SK-N-SH (cell line): ENCODE results near the gene OGA. TPM values are rescaled to one million over a fixed set of nuclear protein-coding genes. Genes with fewer than 3 reads are reported as not detected.

Experiments used
- CTCF ChIA-PET: fragments of 300-600, 350-600 bp; formaldehyde crosslinking; extraction: SDS; loops from one replicate; lab custom pipeline; 2021; lab: Yijun Ruan, JAX
- POLR2A ChIA-PET: fragments of 350-600 bp; sonication (Branson Sonifier 250); formaldehyde crosslinking; extraction: SDS; loops from one replicate; lab custom pipeline; 2020; ENCODE audit warnings: antibody characterized with exemption, inconsistent platforms; lab: Yijun Ruan, JAX
- DNase-seq: peaks from one replicate; pipeline ENCODE4 v3.0.0; 2012
- H2AFZ ChIP-seq: fragments of 200-600 bp; sonication (generic); 2 replicates; pipeline ENCODE4 v1.8.1; 2016; ENCODE audit warnings: antibody characterized with exemption, mild to moderate bottlenecking, low read depth
- H3F3A ChIP-seq: fragments of 200-600 bp; sonication (generic); replicated peaks from 2 replicates; pipeline ENCODE3; 2016; ENCODE audit warnings: antibody characterized with exemption, mild to moderate bottlenecking; ENCODE audit not compliant: insufficient read depth
- H3K27ac ChIP-seq, 2 experiments: fragments of 200-500 bp in 1 of 2; fragments of 200-600 bp in 1 of 2; sonication (Bioruptor generic) in 1 of 2; sonication (generic), shearing (Covaris generic) in 1 of 2; 2 replicates each; pipeline versions ENCODE4 v1.5.1 to v1.6.1; 2014 to 2016; ENCODE audit warnings: low read depth in 2 of 2, inconsistent platforms in 1 of 2, low read length in 1 of 2, mild to moderate bottlenecking in 1 of 2, mixed read lengths in 1 of 2
- H3K27me3 ChIP-seq: fragments of 200-600 bp; sonication (generic), shearing (Covaris generic); 2 replicates; pipeline ENCODE4 v1.6.1; 2016; ENCODE audit warnings: mixed run types; ENCODE audit not compliant: insufficient read depth
- H3K36me3 ChIP-seq, 2 experiments: fragments of 200-500 bp in 1 of 2; fragments of 200-600 bp in 1 of 2; sonication (Bioruptor generic) in 1 of 2; sonication (generic) in 1 of 2; replicated peaks in 1 of 2; 2 replicates each; pipeline versions ENCODE3 to v1.5.1; 2014 to 2016; ENCODE audit warnings: low read length in 1 of 2, mild to moderate bottlenecking in 1 of 2; ENCODE audit not compliant: insufficient read depth in 2 of 2, control insufficient read depth in 1 of 2
- H3K4me1 ChIP-seq, 2 experiments: fragments of 200-500 bp in 1 of 2; fragments of 200-600 bp in 1 of 2; sonication (Bioruptor generic) in 1 of 2; sonication (generic), shearing (Covaris generic) in 1 of 2; 2 replicates each; pipeline versions ENCODE4 v1.5.1 to v1.6.1; 2014 to 2016; ENCODE audit warnings: low read depth in 1 of 2, low read length in 1 of 2, mixed run types in 1 of 2; ENCODE audit not compliant: insufficient read depth in 2 of 2, control insufficient read depth in 1 of 2
- H3K4me2 ChIP-seq: fragments of 200-600 bp; sonication (generic), shearing (Covaris generic); 2 replicates; pipeline ENCODE4 v1.6.1; 2017; ENCODE audit warnings: mixed run types
- H3K4me3 ChIP-seq, 2 experiments: fragments of 200-500 bp in 1 of 2; fragments of 200-600 bp in 1 of 2; sonication (Bioruptor generic) in 1 of 2; sonication (generic), shearing (Covaris generic) in 1 of 2; 2 replicates each; pipeline versions ENCODE4 v1.5.1 to v1.8.1; 2014 to 2016; ENCODE audit warnings: low read depth in 2 of 2, inconsistent platforms in 1 of 2, low read length in 1 of 2, mild to moderate bottlenecking in 1 of 2, mixed read lengths in 1 of 2, moderate library complexity in 1 of 2
- H3K79me2 ChIP-seq: fragments of 200-600 bp; sonication (generic); 2 replicates; pipeline ENCODE4 v1.8.1; 2017; ENCODE audit warnings: mild to moderate bottlenecking; ENCODE audit not compliant: insufficient read depth
- H3K9ac ChIP-seq: fragments of 200-600 bp; sonication (generic); 2 replicates; pipeline ENCODE4 v1.6.1; 2017; ENCODE audit warnings: mixed run types
- H3K9me2 ChIP-seq: fragments of 200-600 bp; sonication (generic); 2 replicates; pipeline ENCODE4 v1.6.1; 2017; ENCODE audit warnings: mixed run types
- H3K9me3 ChIP-seq: fragments of 200-600 bp; sonication (generic); 2 replicates; pipeline ENCODE4 v1.6.1; 2017; ENCODE audit warnings: mixed run types, mild to moderate bottlenecking, moderate library complexity
- H4K20me1 ChIP-seq: fragments of 200-600 bp; sonication (generic); 2 replicates; pipeline ENCODE4 v1.6.1; 2017; ENCODE audit warnings: mild to moderate bottlenecking, mixed run types; ENCODE audit not compliant: insufficient read depth
- CHD2 ChIP-seq: fragments of 150-350 bp; IDR thresholded peaks from 2 replicates; pipeline ENCODE4 v1.6.1; 2018; ENCODE audit warnings: low read length; ENCODE audit not compliant: partially characterized antibody
- EZH2phosphoT487 ChIP-seq: fragments of 200-600 bp; sonication (generic); IDR thresholded peaks from 2 replicates; pipeline ENCODE4 v1.6.1; 2017; ENCODE audit warnings: low read depth, mixed run types, mild to moderate bottlenecking, antibody characterized with exemption, moderate library complexity, borderline replicate concordance
- FOSL2 ChIP-seq: IDR thresholded peaks from 2 replicates; pipeline ENCODE4 v1.4.0; 2012; ENCODE audit warnings: low read depth, mild to moderate bottlenecking, moderate library complexity, borderline replicate concordance
- FOXJ3 ChIP-seq: sonication (generic); formaldehyde crosslinking; IDR thresholded peaks from 2 replicates; pipeline ENCODE4 v1.5.1; 2020; ENCODE audit warnings: mild to moderate bottlenecking, missing genetic modification reagents
- GABPA ChIP-seq: IDR thresholded peaks from 2 replicates; pipeline ENCODE4 v1.4.0; 2012; ENCODE audit warnings: low read depth, mild to moderate bottlenecking
- GATA2 ChIP-seq: sonication (generic); formaldehyde crosslinking; IDR thresholded peaks from 2 replicates; pipeline ENCODE4 v1.5.0; 2020; ENCODE audit warnings: mild to moderate bottlenecking, missing genetic modification reagents
- JUND ChIP-seq: IDR thresholded peaks from 2 replicates; pipeline ENCODE4 v1.4.0; 2012
- MXI1 ChIP-seq: IDR thresholded peaks from 2 replicates; pipeline ENCODE4 v1.6.1; 2012; ENCODE audit warnings: mild to moderate bottlenecking, low read depth, low read length, improper control_type of control experiment
- NRF1 ChIP-seq: IDR thresholded peaks from 2 replicates; pipeline ENCODE4 v1.6.1; 2012; ENCODE audit warnings: low read depth, mild to moderate bottlenecking, low read length
- POLR2AphosphoS5 ChIP-seq: IDR thresholded peaks from 2 replicates; pipeline ENCODE4 v1.6.1; 2012; ENCODE audit warnings: low read depth, low read length
- RCOR1 ChIP-seq: fragments of 150-350 bp; IDR thresholded peaks from 2 replicates; pipeline ENCODE4 v1.6.1; 2017; ENCODE audit warnings: antibody characterized with exemption, low read length
- RFX5 ChIP-seq: IDR thresholded peaks from 2 replicates; pipeline ENCODE4 v1.6.1; 2012; ENCODE audit warnings: mild to moderate bottlenecking, improper control_type of control experiment, low read length
- RXRA ChIP-seq: IDR thresholded peaks from 2 replicates; pipeline ENCODE4 v1.4.0; 2012; ENCODE audit warnings: low read depth, mild to moderate bottlenecking, borderline replicate concordance
- SIN3A ChIP-seq: IDR thresholded peaks from 2 replicates; pipeline ENCODE4 v1.6.1; 2012; ENCODE audit warnings: low read depth, mild to moderate bottlenecking, low read length, moderate library complexity, borderline replicate concordance
- SMC3 ChIP-seq: IDR thresholded peaks from 2 replicates; pipeline ENCODE4 v1.6.1; 2012; ENCODE audit warnings: low read depth, low read length, improper control_type of control experiment
- TAF1 ChIP-seq: IDR thresholded peaks from 2 replicates; pipeline ENCODE4 v1.6.1; 2012; ENCODE audit warnings: low read depth, mild to moderate bottlenecking, low read length, moderate library complexity, borderline replicate concordance
- TCF12 ChIP-seq: IDR thresholded peaks from 2 replicates; pipeline ENCODE4 v1.4.0; 2012
- TEAD4 ChIP-seq: IDR thresholded peaks from 2 replicates; pipeline ENCODE4 v1.4.0; 2012; ENCODE audit warnings: mild to moderate bottlenecking, borderline replicate concordance; ENCODE audit not compliant: insufficient read depth
- YY1 ChIP-seq: IDR thresholded peaks from 2 replicates; pipeline ENCODE4 v1.4.0; 2012; ENCODE audit warnings: low read depth, mild to moderate bottlenecking
- WGBS: methylation state at CpG from one replicate; pipeline ENCODE4 v1.1.6; 2017; ENCODE audit warnings: low lambda C conversion rate; 5-methylcytosine and 5-hydroxymethylcytosine counted together
- polyA plus RNA-seq, 3 experiments: library from polyadenylated mRNA; depleted of rRNA; stranded (reverse); fragments of >200 nt; gene quantifications; 2 replicates each; pipeline ENCODE4 v1.2.3, GENCODE V29; 2012
- TF ChIP-seq, protein P1 (sequence below): IDR thresholded peaks from 2 replicates; pipeline ENCODE4 v1.4.0; 2012; ENCODE audit warnings: low read depth, borderline replicate concordance
- TF ChIP-seq, protein P2 (sequence below): IDR thresholded peaks from 2 replicates; pipeline ENCODE4 v1.4.0; 2012; ENCODE audit warnings: low read depth
- TF ChIP-seq, protein P3 (sequence below): fragments of 150-350 bp; IDR thresholded peaks from 2 replicates; pipeline ENCODE4 v1.6.1; 2017; ENCODE audit warnings: antibody characterized with exemption, low read length, low read depth, borderline replicate concordance
- TF ChIP-seq, protein P4 (sequence below): fragments of 150-350 bp; IDR thresholded peaks from 2 replicates; pipeline ENCODE4 v1.6.1; 2016; ENCODE audit warnings: mild to moderate bottlenecking, low read depth, low read length

OGA gene
- polyA plus RNA-seq, 1 of the 3 experiments (the other 2 are of a cell fraction), result 24.8 TPM

DNA sequence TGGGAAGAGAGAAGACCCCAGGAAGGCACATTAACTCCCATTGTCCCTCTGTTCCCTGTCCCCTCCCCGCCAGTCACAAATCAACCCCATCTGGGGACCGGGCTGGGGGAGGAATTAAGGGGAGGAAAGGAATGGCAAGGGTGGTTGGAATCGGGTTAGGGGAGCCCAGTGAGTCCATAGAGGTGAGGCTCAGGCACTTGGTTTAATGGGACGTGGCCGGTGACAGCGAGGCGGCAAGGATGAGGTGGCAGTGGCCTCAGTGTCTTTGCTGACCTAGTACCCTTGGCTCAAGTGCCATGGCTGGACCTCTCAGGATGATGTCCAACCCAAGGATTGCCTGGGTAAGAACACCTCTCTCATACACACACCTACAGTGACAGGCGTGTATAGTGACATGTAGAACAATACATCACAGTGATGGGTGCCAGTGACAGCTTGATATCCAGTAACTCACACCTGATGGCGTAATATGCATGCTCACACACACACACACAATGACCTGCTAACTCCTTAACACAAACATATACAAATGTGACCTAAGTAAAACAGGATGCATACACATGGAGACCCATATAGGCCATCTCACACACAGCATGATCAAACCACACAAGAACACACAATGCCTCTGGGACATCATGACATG, 13.0 kb upstream of the OGA start (continued):
- TF ChIP-seq TCF12 (no peak), RFX5 (no peak), MXI1 (no peak)
- TF ChIP-seq, protein P1, sequence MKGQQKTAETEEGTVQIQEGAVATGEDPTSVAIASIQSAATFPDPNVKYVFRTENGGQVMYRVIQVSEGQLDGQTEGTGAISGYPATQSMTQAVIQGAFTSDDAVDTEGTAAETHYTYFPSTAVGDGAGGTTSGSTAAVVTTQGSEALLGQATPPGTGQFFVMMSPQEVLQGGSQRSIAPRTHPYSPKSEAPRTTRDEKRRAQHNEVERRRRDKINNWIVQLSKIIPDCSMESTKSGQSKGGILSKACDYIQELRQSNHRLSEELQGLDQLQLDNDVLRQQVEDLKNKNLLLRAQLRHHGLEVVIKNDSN, result no peak

DNA sequence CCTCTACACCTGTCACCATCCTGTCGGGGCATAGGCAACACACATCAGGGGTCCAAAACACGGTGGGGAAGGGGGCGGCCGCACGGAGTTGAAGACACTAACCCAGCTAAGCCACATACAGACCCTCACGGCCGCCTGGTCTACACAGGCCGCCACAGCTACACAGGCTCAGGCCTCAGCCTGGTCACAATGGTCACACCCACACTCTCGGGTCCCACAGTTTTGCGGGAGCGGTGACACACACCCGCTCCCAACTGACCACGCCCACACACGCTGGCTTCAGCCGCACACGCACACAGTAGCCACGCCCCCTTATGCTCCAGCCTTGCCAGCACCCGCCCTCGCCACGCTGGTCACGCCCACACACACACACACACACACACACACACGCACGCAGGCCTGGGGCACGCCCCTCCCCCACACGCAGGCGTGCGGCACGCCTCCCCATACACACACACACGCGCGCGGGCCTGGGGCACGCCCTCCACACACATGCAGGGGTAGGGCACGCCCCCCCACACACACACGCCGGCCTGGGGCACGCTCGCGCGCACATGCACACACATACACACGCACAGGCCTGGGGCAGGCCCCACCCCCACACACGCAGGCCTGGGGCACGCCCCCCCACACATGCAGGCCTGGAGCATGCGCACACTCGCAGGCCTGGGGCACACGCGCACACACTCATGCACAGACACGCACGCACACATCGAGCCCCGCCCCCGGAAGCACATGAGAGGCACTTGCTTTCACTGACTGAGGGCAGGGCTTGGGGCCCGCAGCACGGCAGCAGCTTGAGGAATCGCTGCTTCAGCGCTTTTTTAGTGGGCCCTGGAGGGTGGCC, 12.3 kb upstream of the OGA start:
- DNase-seq, result peak; percentile 96
- Histone ChIP-seq H3K4me3 (peak overlapping the region; percentile 45 to 49), H2AFZ (peak overlapping the region; percentile 88; the same call in 1 of the 2 replicates), H3K27ac (peak overlapping the region; percentile 41 to 87; a peak in 3 of 4 replicates), H3K27me3 (no peaks in the 10 kb centered on the region), H3K79me2 (no peaks in the 10 kb centered on the region), H3K4me2 (peak overlapping the region; percentile 77), H4K20me1 (no peaks in the 10 kb centered on the region), H3K9me2 (no peaks in the 10 kb centered on the region), H3K9ac (peak overlapping the region; percentile 46), H3K36me3 (no peaks in the 10 kb centered on the region), H3K9me3 (no peaks in the 10 kb centered on the region), H3K4me1 (peaks cover 14 to 35% of the 10 kb centered on the region in 2 experiments; a peak in 3 of 4 replicates), H3F3A (no peaks in the 10 kb centered on the region)
- ChIA-PET CTCF (interaction anchor here (0.8 to 8.5 kb wide), 5 partner anchors 12 to 179 kb away, joined by 3 to 73 read pairs (median 4); partner anchors contain the start of genes KCNIP2, NPM3 and OGA), POLR2A (no interaction called here)
- 20% methylated on average over 25 of the region's 56 CpGs for WGBS
- TF ChIP-seq, protein P2, sequence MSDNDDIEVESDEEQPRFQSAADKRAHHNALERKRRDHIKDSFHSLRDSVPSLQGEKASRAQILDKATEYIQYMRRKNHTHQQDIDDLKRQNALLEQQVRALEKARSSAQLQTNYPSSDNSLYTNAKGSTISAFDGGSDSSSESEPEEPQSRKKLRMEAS, result peak; percentile 87
- TF ChIP-seq FOSL2 (no peak), CHD2 (peak; percentile 93), POLR2AphosphoS5 (peak; percentile 44; the same call in 1 of the 2 replicates), GABPA (peak; percentile 38; the same call in 1 of the 2 replicates), JUND (no peak), GATA2 (no peak), EZH2phosphoT487 (no peak), RXRA (no peak), TAF1 (peak; percentile 12; the same call in 1 of the 2 replicates), SMC3 (no peak), MXI1 (peak; percentile 96), FOXJ3 (CRISPR knock-in tag) (peak; percentile 72; the same call in 1 of the 2 replicates), RFX5 (no peak), RCOR1 (no peak), TEAD4 (no peak), SIN3A (peak; percentile 76; the same call in 1 of the 2 replicates), NRF1 (peak; percentile 79), YY1 (no peak)
- TF ChIP-seq, protein P3, sequence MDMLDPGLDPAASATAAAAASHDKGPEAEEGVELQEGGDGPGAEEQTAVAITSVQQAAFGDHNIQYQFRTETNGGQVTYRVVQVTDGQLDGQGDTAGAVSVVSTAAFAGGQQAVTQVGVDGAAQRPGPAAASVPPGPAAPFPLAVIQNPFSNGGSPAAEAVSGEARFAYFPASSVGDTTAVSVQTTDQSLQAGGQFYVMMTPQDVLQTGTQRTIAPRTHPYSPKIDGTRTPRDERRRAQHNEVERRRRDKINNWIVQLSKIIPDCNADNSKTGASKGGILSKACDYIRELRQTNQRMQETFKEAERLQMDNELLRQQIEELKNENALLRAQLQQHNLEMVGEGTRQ, result no peak
- TF ChIP-seq, protein P4, sequence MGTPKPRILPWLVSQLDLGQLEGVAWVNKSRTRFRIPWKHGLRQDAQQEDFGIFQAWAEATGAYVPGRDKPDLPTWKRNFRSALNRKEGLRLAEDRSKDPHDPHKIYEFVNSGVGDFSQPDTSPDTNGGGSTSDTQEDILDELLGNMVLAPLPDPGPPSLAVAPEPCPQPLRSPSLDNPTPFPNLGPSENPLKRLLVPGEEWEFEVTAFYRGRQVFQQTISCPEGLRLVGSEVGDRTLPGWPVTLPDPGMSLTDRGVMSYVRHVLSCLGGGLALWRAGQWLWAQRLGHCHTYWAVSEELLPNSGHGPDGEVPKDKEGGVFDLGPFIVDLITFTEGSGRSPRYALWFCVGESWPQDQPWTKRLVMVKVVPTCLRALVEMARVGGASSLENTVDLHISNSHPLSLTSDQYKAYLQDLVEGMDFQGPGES, result no peak
